ENCODE data around the gene LDLRAD1. TPM values are rescaled to one million over a fixed set of nuclear protein-coding genes. Genes with fewer than 3 reads are reported as not detected.
"Not testable (repeated sequence)": the region's sequence is repeated elsewhere in the genome, so short reads cannot be mapped to it uniquely, and the experiment has no call there.

The LDLRAD1 gene
- not detected for polyA plus RNA-seq (2012; ENCODE audit: missing spikeins)

- no peak for TF ChIP-seq POLR2A (IDR thresholded peaks at IDR 0.05; ENCODE audit: low read depth, low read length)
- TF ChIP-seq TAF1 (IDR thresholded peaks at IDR 0.05; ENCODE audit: borderline replicate concordance, low read depth, low read length) = no peak
- TF ChIP-seq POLR2AphosphoS5 (IDR thresholded peaks at IDR 0.05; ENCODE audit: low read depth, low read length) = no peak
- DNase-seq (ENCODE audit: insufficient read length) = no peak
- FAIRE-seq = no peak
Measured at GRCh38 chr1:54017979-54018378, at the start of gene LDLRAD1. TSS of gene LDLRAD1 (minus strand) at chr1:54018186. CDS start at chr1:54018112, 74 bp downstream.

DNA sequence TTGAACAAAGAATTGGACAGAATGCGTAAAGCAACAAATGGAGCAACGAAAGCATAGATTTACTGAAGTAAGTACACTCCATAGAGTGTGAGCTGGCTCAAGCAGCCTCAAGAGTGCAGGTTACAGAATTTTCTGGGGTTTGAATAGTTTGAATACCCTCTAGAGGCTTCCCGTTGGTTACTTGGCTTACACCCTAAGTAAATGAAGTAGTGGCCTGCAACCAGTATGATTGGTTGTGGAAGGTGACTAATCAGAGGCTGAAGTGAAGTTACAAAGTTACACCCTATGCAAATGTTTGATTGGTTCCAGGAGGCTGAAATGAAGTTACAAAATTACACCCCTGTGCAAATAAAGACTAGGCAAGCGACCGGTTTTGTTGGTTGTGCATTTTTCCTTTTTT lies 46.3 kb upstream of the LDLRAD1 start:
- FAIRE-seq (no peak), DNase-seq (ENCODE audit: insufficient read length) (no peak)
- no peak for TF ChIP-seq POLR2AphosphoS5 (IDR thresholded peaks at IDR 0.05; ENCODE audit: low read depth, low read length)
- no peak for TF ChIP-seq POLR2A (IDR thresholded peaks at IDR 0.05; ENCODE audit: low read depth, low read length)
- no peak for TF ChIP-seq TAF1 (IDR thresholded peaks at IDR 0.05; ENCODE audit: borderline replicate concordance, low read depth, low read length)

DNA sequence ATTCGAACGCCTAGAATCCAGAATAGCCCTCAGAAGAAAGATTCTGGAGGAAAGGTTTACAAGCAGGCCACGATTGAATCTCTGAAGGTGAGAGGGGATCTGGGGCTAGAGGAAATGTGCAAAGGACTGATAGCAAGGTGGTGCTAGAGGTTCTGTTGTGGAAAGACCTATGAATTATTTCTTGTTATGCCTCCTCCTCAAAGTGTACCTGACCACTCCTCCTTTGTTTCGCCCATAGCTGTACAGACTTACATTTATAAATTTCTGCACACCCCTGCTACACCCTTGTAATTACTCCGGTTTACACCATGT lies 36.4 kb upstream of the LDLRAD1 start:
- FAIRE-seq = peak; percentile 51
- TF ChIP-seq POLR2A (IDR thresholded peaks at IDR 0.05; ENCODE audit: low read depth, low read length) (no peak), POLR2AphosphoS5 (IDR thresholded peaks at IDR 0.05; ENCODE audit: low read depth, low read length) (no peak), TAF1 (IDR thresholded peaks at IDR 0.05; ENCODE audit: borderline replicate concordance, low read depth, low read length) (no peak)
- no peak for DNase-seq (ENCODE audit: insufficient read length)

GRCh38 chr1:54053745-54054437 lies 35.9 kb upstream of the LDLRAD1 start:
- FAIRE-seq = no peak
- no peak for TF ChIP-seq POLR2A (IDR thresholded peaks at IDR 0.05; ENCODE audit: low read depth, low read length)
- TF ChIP-seq TAF1 (IDR thresholded peaks at IDR 0.05; ENCODE audit: borderline replicate concordance, low read depth, low read length) = no peak
- no peak for TF ChIP-seq POLR2AphosphoS5 (IDR thresholded peaks at IDR 0.05; ENCODE audit: low read depth, low read length)
- DNase-seq (ENCODE audit: insufficient read length) = no peak

- peak; percentile 95 for FAIRE-seq
- TF ChIP-seq POLR2A (IDR thresholded peaks at IDR 0.05; ENCODE audit: low read depth, low read length) (peak; percentile 59), POLR2AphosphoS5 (IDR thresholded peaks at IDR 0.05; ENCODE audit: low read depth, low read length) (peak; percentile 60; the same call in 1 of the 2 replicates), TAF1 (IDR thresholded peaks at IDR 0.05; ENCODE audit: borderline replicate concordance, low read depth, low read length) (peak; percentile 84)
- peak; percentile 86 for DNase-seq (ENCODE audit: insufficient read length)
Measured at GRCh38 chr1:54052934-54053744, 35.2 kb upstream of the LDLRAD1 start, which contains the start of the genes TCEANC2 and TMEM59. TSS of gene TCEANC2 (plus strand) at chr1:54053608. CDS start at chr1:54054423, 815 bp downstream. TSS of gene TMEM59 (minus strand) at chr1:54053204. CDS start at chr1:54053188, 16 bp downstream.

- peak; percentile 29 for DNase-seq (ENCODE audit: insufficient read length)
- FAIRE-seq = peak; percentile 42
- TF ChIP-seq POLR2A (IDR thresholded peaks at IDR 0.05; ENCODE audit: low read depth, low read length) = no peak
- TF ChIP-seq POLR2AphosphoS5 (IDR thresholded peaks at IDR 0.05; ENCODE audit: low read depth, low read length) = no peak
- TF ChIP-seq TAF1 (IDR thresholded peaks at IDR 0.05; ENCODE audit: borderline replicate concordance, low read depth, low read length) = no peak
Measured at GRCh38 chr1:54052431-54052933, 34.5 kb upstream of the LDLRAD1 start.

DNA sequence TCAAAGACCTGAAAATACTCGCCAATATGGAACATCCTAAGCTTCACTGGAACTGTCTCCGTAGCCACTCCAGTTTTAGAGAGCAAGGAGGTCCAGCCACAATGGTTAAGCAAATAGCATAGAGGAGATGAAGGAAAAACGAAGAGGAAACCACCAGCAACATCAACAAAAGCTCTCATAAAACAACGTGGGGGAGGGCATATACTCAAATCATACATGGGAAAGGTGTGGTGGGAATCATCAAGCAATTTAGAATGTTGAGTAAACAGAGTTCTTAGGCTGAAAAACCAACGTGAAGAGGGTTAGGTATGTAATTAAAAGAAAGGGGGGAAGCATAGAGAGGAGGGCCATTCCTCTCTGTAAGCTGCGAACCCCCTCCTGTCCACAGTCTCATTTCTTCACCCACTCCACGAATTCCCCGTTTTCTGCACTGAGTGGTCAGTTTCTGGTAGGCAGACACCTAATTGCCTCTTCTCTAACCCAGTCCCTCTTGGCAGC lies 34.0 kb upstream of the LDLRAD1 start:
- DNase-seq (ENCODE audit: insufficient read length) (no peak), FAIRE-seq (peak; percentile 40)
- TF ChIP-seq POLR2AphosphoS5 (IDR thresholded peaks at IDR 0.05; ENCODE audit: low read depth, low read length) (no peak), TAF1 (IDR thresholded peaks at IDR 0.05; ENCODE audit: borderline replicate concordance, low read depth, low read length) (no peak), POLR2A (IDR thresholded peaks at IDR 0.05; ENCODE audit: low read depth, low read length) (no peak)

DNA sequence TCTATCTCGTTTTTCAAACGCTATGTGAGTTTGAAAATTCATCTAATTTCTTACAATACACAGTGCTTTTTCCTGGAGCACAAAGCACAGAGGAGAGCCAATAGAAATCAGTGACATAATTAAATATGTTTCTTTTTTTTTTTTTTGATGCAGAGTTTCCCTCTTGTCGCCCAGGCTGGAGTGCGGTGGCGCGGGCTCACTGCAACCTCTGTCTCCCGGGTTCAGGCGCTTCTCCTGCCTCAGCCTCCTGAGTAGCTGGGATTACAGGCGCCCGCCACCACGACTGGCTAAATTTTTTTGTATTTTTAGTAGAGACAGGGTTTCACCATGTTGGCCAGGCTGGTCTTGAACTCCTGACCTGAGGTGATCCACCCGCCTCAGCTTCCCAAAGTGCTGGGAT lies 32.4 kb upstream of the LDLRAD1 start:
- not testable (repeated sequence) for FAIRE-seq; DNase-seq (ENCODE audit: insufficient read length)

- peak; percentile 53 for FAIRE-seq
- no peak for TF ChIP-seq TAF1 (IDR thresholded peaks at IDR 0.05; ENCODE audit: borderline replicate concordance, low read depth, low read length)
- TF ChIP-seq POLR2AphosphoS5 (IDR thresholded peaks at IDR 0.05; ENCODE audit: low read depth, low read length) = no peak
- no peak for TF ChIP-seq POLR2A (IDR thresholded peaks at IDR 0.05; ENCODE audit: low read depth, low read length)
- no peak for DNase-seq (ENCODE audit: insufficient read length)
Measured at GRCh38 chr1:54047384-54048305, 29.7 kb upstream of the LDLRAD1 start.

DNA sequence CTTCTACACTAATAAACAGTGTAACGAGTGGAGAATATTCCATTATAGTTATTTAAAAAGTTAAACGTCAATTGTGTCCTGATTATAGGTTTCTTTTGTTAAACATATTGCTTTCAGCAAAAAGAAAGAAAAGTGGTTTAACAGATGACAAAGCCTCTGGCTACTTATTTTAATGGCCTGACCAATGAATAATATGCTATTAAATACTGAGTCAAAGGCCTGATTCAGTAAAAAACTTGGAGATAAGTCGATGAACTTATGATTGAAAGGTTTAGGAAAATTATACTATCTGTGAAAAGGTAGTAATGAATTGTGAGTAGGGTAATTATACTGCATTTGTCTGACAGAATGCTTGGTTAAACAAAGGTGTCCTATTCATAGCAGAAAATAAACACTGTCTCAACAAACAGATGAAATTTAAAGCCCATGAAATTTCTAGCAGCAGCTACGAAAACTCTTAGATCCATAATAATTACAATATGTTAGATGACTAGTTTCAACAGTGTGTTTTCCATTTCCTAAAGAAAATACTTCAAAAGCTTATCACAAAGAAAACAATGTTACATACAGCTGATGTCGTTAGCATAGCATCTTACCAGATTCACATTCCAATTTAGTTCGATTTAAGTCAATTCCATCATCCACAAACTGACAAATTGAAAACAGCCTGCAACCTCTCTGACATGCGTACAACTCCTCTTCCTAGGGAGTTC lies 28.8 kb upstream of the LDLRAD1 start:
- no peak for FAIRE-seq

More for the DNA sequence above, 28.8 kb upstream of the LDLRAD1 start:
- DNase-seq (ENCODE audit: insufficient read length) = no peak
- no peak for TF ChIP-seq TAF1 (IDR thresholded peaks at IDR 0.05; ENCODE audit: borderline replicate concordance, low read depth, low read length)
- no peak for TF ChIP-seq POLR2AphosphoS5 (IDR thresholded peaks at IDR 0.05; ENCODE audit: low read depth, low read length)
- no peak for TF ChIP-seq POLR2A (IDR thresholded peaks at IDR 0.05; ENCODE audit: low read depth, low read length)
